NB4 (cell line): ENCODE data around the gene SIAH1.

Experiments
- DNase-seq: peaks from one replicate; pipeline ENCODE4 v3.0.0; 2010; ENCODE audit warnings: low read depth
- H3K4me3 ChIP-seq: one replicate; pipeline ENCODE4 v1.5.1; 2011; ENCODE audit warnings: mild to moderate bottlenecking, low read depth, low read length, moderate library complexity
- MYC ChIP-seq: IDR thresholded peaks from 2 replicates; pipeline ENCODE4 v1.6.1; 2011; ENCODE audit warnings: low read depth, low read length
- POLR2A ChIP-seq: IDR thresholded peaks from 2 replicates; pipeline ENCODE4 v1.6.1; 2011; ENCODE audit warnings: mild to moderate bottlenecking; ENCODE audit not compliant: insufficient read length; ENCODE audit errors: extremely low read depth
- TF ChIP-seq, protein P1 (sequence below): IDR thresholded peaks from 2 replicates; pipeline ENCODE4 v1.6.1; 2011; ENCODE audit warnings: low read depth, low read length
- TF ChIP-seq, protein P2 (sequence below): IDR thresholded peaks from one replicate; pipeline ENCODE4 v1.5.1; 2012; ENCODE audit warnings: low read depth, low read length

SIAH1 gene

DNA sequence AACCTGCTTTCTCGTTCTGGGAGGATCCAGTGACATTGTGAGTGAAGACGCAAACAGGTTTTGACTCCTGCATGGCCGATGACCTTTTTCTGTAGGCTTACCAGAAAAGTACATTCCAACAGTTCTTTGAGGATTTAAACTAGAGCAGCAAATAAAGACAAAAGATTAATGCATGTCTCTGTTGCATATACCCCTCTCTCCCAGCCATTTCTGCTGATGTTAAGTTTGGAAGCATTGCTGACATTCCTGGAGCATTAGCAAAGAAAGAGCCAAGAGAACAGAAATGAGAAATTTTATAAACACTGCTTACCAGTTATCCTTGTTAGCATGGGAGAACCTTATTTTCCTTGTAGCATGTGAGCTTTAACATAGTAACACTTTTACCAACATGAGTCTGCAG, 49.3 kb downstream of the SIAH1 start:
- H3K4me3 ChIP-seq: no peak overlapping the region
- TF ChIP-seq POLR2A (no peak), MYC (no peak)
- TF ChIP-seq, protein P1, sequence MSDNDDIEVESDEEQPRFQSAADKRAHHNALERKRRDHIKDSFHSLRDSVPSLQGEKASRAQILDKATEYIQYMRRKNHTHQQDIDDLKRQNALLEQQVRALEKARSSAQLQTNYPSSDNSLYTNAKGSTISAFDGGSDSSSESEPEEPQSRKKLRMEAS: no peak
- TF ChIP-seq, protein P2, sequence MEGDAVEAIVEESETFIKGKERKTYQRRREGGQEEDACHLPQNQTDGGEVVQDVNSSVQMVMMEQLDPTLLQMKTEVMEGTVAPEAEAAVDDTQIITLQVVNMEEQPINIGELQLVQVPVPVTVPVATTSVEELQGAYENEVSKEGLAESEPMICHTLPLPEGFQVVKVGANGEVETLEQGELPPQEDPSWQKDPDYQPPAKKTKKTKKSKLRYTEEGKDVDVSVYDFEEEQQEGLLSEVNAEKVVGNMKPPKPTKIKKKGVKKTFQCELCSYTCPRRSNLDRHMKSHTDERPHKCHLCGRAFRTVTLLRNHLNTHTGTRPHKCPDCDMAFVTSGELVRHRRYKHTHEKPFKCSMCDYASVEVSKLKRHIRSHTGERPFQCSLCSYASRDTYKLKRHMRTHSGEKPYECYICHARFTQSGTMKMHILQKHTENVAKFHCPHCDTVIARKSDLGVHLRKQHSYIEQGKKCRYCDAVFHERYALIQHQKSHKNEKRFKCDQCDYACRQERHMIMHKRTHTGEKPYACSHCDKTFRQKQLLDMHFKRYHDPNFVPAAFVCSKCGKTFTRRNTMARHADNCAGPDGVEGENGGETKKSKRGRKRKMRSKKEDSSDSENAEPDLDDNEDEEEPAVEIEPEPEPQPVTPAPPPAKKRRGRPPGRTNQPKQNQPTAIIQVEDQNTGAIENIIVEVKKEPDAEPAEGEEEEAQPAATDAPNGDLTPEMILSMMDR: no peak
- no peak for DNase-seq

DNA sequence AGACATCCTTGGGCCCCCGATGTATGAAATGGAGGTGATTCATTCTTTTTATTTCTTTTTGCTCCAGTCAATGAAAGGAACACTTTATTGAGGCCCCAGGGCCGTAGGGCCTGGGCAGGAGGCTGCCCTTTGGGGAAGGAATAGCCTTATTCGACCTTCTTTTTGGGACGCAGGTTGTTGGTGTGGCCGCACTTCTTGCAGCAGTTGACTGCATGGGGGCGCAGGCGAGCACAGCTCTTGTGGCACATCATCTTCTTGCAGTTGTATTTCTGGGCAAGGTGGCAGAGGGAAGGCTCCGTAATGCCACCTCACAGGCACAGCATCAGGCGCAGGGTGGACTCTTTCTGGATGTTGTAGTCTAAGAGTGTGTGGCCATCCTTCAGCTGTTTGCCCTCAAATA, 50.9 kb downstream of the SIAH1 start:
- no peak for DNase-seq
- TF ChIP-seq, protein P1: no peak
- TF ChIP-seq MYC: no peak
- TF ChIP-seq, protein P2: no peak
- no peak for TF ChIP-seq POLR2A
- H3K4me3 ChIP-seq: no peak overlapping the region

DNA sequence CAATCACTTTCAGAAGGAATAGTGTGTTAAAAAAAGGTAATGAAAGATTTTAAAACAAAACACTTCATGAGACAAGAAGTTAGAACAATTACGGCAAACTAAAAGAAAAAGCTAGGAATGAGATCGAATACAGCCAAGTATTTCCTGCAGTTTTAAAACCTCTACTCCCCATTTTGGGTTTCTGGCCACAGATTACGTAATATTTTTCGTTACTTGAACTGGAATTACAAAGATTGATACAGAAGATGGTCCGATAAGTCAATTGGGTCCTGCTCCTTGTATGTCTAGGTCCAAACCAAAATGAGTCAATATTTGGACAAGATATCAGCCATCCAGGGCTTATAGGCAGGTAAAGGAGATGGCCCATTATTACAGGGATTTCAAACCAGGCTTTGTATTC, 52.2 kb downstream of the SIAH1 start:
- no peak for DNase-seq
- H3K4me3 ChIP-seq: no peak overlapping the region
- TF ChIP-seq, protein P2: no peak
- TF ChIP-seq MYC: no peak
- no peak for TF ChIP-seq POLR2A
- TF ChIP-seq, protein P1: no peak

DNA sequence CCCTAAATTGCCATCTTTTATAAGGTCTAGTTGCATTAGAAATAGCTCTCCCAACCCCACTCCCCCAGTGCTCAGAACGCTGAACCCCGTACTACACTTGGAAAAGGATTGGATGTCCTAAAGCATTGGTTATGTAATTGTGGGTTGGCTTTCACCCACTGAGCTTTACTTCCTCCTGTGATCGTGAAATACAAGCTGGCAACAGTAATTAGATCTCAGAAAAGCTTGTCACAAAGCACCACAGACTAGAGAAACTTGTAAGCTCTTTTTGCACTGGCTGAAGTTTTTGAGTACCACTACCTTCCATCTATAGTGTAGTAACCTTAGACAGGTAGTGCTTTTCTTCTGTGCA, 54.4 kb downstream of the SIAH1 start:
- H3K4me3 ChIP-seq: no peak overlapping the region
- DNase-seq: peak; percentile 60
- TF ChIP-seq MYC (no peak), POLR2A (no peak)
- TF ChIP-seq, protein P1: no peak
- TF ChIP-seq, protein P2: no peak

DNA sequence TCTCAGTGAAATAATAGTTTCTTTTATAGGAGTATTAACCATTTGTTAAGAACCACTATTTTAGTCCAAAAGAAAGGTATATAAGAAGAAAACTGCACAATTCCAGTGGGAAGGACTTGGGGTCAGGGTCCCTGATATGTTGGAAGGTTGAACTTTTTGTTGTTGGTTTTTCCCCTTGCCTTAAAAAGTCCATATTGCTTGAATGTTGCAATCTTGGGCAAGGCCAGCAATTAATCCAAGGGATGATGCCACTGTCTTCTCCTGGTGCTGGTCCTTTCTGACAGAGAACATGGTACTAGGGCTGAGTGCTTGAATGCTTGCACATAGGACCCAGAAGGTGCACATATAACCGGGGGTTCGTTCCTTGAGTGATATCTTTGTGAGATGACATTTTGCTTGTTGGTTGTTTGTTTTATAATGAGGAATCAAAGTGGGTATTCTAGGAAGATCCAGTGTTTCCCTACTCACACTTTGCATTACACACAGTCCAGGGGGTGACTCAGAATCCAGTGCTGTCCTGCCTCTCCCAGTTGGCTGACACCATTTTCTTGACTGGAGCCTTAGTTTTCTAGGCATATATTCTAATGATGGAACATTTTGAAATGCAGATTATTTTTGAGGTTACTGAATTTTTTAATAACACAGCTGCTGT, 54.9 kb downstream of the SIAH1 start:
- TF ChIP-seq POLR2A (no peak), MYC (no peak)
- TF ChIP-seq, protein P1: no peak
- TF ChIP-seq, protein P2: no peak
- no peak for DNase-seq
- H3K4me3 ChIP-seq: no peak overlapping the region

DNA sequence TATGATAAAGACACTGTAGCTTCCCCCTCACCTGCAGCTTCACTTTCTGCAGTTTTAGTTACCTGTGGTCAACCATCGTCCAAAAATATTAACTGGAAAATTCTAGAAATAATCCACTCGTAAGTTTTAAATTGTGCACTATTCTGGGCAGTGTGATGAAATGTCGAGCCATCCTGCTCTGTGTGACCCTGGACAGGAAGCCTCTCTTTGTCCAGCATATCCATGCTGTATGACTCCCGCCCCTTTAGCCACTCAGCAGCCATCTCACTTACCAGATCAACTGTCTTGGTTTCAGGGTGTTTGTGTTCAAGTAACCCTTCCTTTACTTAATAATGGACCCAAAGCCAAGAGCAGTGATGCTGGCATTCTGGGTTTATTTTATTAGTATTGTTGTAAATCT, 56.1 kb downstream of the SIAH1 start:
- TF ChIP-seq, protein P1: no peak
- no peak for TF ChIP-seq MYC
- TF ChIP-seq, protein P2: no peak
- no peak for TF ChIP-seq POLR2A
- no peak overlapping the region for H3K4me3 ChIP-seq
- DNase-seq: no peak
